ENCODE measurements around the gene TIGD6.

GRCh38 chr5:149961957-149962409 is 38.5 kb downstream of the TIGD6 start:
- TF ChIP-seq EZH2phosphoT487 (IDR thresholded peaks at IDR 0.05), result no peak
- peak; percentile 50 for TF ChIP-seq CTCF (IDR thresholded peaks at IDR 0.05)

All from neural progenitor cell (in vitro differentiated cells).